Stimulated activated CD4-positive, alpha-beta T cell treated with anti-CD3 and anti-CD28 coated beads, Interleukin-2, amount 100 ng/mL, for 48 hours (primary cell): ENCODE measurements around the gene PLD6.
A peak's percentile ranks its signal among the peaks of the same experiment; 100 is the strongest.
"Not testable (repeated sequence)": the region's sequence is repeated elsewhere in the genome, so short reads cannot be mapped to it uniquely, and the experiment has no call there.

Experiments used
- DNase-seq, 2 donors: peaks; one replicate each; pipeline ENCODE4 v3.0.0-alpha.2; 2020

The PLD6 gene

GRCh38 chr17:17196776-17197175, 9.4 kb downstream of the PLD6 start:
- no peak for DNase-seq

GRCh38 chr17:17195466-17195865, 10.7 kb downstream of the PLD6 start:
- not testable (repeated sequence) for DNase-seq

GRCh38 chr17:17191961-17192381, 14.2 kb downstream of the PLD6 start:
- DNase-seq: no peak

DNA sequence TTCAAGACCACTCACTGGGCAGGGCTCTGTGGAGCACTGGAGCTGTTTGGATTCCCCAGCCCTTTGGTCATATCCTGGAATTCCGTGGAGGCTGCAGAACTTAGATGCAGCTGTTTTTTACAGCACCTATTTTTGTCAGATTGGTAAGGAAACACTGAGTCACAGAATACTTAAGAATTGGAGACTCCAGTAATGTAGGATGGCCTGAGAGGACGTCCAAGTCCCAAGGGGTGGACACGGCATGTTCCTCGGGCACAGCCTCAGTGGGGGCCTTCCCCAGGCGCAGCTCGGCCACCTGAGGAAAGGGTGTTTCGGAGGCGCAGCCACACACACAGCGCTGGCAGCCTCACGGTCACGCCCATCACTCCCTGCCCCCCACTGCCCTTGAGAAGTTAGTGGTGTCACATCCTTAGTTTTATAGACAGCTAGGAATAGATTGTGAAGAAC, 14.8 kb downstream of the PLD6 start:
- no peak for DNase-seq

GRCh38 chr17:17190188-17190587, 15.9 kb downstream of the PLD6 start:
- DNase-seq: no peak

- no peak for DNase-seq
Measured at GRCh38 chr17:17189559-17189958, 16.6 kb downstream of the PLD6 start.

DNA sequence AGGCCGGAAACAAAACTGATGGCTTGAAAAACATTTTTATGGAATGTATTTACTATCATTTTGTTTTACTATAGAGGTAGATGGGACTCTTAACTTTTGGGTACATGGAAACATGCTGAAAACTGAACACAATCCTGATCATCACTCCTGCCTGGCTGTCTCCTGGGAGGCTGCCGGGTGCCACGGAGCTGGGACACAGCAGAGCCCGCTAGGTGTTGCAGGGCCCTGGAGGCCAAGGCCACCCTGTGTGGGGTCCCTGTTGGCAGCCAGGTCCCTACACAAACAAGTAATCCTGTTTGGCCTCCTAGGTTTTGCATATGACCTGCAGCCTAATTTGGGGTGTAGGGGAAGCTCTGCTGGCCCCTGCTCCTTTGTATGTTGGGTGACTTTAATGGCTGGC, 17.5 kb downstream of the PLD6 start:
- no peak for DNase-seq

- no peak for DNase-seq
Measured at GRCh38 chr17:17186551-17187505, 19.3 kb downstream of the PLD6 start.

DNA sequence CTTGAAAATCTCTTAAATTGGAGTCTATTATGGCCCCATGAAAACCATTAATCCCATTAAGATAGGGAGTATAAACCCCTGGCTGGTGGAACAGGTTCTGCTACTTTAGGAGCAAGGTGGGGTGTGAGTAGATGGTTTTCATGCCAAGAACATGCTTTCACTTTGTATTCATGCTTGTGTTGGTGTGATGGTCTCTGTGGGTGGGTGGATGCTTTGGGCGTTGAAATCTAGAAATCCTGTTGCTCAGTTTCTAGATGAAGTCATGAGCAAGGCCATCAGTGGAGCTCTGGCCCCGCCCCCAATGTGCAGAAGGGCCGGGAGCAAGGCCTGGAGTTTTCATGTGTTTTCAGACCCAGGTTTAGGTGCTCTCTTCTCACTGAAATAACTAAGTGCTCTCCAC, 20.1 kb downstream of the PLD6 start:
- peak; percentile 49 to 52 for DNase-seq

GRCh38 chr17:17184985-17185757, 21.0 kb downstream of the PLD6 start:
- not testable (repeated sequence) for DNase-seq

GRCh38 chr17:17183744-17184143, 22.4 kb downstream of the PLD6 start:
- DNase-seq: no peak

DNA sequence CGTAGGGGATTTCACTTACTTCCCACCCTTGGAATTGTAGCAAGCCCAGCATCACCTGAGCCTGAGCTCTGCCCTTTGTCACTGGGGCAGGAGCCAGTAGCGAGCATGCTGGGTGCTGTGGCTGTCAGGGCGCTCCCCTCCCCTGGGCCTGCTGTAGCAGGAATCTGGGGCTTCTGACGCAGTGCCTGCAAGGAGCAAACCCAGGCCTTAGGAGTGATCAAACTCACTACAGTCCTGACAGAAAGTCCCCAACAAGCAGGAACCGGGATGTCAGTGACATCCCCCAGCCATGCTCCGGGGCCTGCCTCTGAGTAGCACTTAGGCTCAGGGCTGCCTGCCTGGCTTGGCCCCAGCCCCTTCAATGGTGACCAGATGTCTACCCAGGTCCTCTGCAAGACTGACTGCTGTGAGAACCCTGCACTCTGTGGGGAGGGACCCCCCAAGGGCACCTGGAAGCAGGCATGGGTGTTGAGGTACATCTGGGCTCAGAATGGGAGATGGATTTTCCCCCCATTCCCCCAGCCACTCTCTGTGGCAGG, 23.5 kb downstream of the PLD6 start:
- no peak for DNase-seq

DNA sequence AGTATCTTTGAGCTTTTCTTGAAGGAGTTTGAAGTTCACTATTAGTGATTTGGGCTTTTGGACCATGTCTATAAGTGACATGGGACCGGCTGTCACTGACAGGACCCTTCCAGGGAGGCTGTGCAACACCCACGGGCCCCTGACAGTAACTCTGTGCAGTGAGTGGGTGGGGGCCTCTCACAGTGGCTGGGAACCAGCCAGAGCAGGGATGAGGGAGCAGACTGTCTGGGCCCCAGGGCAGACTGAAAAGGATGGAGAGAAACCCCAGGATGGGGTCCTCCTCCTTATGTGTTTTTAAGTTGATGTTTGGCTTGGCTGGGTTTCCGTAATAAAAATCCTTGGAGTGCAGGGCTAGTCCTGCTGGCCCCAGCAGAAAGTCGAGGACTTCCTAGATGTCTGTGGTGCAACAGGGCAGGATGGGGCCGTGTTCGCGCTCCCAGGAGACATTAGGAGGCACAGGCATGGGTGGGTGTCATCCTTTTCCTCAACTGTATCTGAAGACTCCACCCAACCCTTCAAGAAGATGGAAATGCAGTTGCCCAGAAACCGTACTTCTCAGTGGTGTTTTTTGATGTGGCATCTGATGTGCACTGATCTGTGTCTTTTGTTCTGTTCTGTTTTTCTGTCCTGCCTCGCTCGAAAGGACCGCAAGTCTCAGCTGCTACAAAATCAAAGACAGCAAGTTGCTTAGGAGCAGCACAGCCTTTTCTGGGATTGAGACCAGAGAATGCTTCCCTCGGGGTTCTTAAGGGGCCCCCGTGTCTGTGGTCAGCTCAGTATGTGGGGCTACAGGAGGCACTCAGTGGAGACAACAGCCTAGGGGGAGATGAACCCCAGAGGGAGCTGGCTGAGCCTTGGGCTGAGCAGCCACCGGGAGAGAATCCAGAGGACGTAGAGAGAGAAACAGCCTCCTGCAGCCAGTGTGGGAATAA, 24.2 kb downstream of the PLD6 start:
- no peak for DNase-seq

- no peak for DNase-seq
Measured at GRCh38 chr17:17180741-17181525, 25.2 kb downstream of the PLD6 start.

DNA sequence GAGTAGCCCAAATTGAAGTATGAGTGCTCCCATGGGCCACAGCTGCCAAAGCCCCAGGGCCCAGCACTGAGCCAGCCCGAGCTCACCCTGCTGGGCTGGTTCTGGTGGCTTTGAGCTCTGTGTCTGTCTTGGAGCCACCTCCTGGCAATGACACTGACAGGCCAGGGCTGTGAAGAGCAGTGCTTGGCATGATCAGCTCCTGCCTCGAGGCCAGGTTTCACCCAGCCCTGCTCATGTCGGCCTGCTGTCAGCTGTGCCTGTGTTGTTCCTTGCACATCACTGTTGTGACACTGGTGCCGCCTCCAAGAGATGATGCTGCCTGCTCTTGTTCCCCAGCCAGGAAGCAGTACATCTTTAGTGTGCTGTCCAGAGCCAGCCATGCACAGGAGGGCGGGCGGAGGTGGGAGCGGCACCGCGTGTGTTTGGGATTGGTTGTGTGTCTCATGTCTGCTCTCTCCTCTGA, 26.0 kb downstream of the PLD6 start:
- no peak for DNase-seq

- no peak for DNase-seq
Measured at GRCh38 chr17:17179371-17179827, 26.7 kb downstream of the PLD6 start.

GRCh38 chr17:17177176-17177575, 29.0 kb downstream of the PLD6 start:
- DNase-seq: no peak

DNA sequence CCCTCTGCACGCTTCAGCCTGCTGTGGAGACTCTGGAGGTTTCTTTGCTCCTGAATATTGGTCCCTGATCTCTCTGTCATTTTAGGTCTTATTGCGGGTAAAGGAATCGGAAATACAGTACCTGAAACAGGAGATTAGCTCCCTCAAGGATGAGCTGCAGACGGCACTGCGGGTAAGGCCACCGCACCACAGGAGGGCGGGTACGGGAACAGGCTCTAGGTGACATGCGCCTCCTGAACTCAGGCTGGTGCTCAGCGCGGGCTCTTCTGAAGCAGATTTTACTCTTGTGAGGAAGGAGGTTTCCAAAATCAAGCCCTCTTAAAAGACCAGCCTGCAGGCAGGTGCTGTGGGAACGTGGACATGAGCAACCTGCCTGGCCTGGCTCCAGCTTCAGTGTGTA, 29.8 kb downstream of the PLD6 start:
- DNase-seq: no peak

GRCh38 chr17:17175917-17176316, 30.2 kb downstream of the PLD6 start:
- DNase-seq: no peak

DNA sequence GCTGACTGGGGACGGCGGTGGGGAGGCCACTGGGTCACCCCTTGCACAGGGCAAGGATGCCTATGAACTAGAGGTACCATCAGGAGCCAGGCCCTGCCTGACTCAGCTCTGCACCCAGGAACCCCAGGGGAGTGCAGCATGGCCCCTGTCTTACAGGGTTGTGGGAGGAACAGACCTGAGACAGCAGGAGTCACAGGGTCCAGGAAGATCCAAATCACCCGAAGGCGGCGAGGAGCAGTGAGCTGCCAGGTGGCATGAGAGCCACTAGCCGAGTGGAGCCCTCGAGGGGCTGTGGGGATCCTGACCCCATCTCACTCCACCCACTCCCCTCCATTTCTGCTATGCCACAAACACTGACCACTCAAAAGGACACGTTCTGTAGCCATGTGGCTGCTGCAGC, 30.8 kb downstream of the PLD6 start:
- no peak for DNase-seq

- DNase-seq: no peak
Measured at GRCh38 chr17:17173921-17174320, 32.2 kb downstream of the PLD6 start.
